ENCODE results near the gene MCEMP1.

MCEMP1 gene

DNA sequence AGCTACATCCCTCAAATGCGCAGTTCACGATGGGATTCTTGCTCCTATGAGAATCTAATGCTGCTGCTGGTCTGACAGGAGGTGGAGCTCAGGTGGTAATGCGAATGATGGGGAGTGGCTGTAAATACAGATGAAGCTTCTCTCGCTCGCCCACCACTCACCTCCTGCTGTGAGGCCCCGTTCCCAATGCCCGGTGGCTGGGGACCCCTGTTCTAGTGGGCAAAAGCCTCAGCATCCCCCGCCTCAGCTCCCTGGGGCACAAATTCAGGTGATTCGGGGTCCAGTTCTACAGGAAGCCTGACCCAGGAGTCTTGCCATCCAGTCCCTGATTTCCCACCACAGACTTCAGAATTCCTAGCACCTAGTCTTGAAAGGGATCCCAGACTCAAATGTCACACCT, 4.4 kb upstream of the MCEMP1 start:
- DNase-seq = no peak

DNA sequence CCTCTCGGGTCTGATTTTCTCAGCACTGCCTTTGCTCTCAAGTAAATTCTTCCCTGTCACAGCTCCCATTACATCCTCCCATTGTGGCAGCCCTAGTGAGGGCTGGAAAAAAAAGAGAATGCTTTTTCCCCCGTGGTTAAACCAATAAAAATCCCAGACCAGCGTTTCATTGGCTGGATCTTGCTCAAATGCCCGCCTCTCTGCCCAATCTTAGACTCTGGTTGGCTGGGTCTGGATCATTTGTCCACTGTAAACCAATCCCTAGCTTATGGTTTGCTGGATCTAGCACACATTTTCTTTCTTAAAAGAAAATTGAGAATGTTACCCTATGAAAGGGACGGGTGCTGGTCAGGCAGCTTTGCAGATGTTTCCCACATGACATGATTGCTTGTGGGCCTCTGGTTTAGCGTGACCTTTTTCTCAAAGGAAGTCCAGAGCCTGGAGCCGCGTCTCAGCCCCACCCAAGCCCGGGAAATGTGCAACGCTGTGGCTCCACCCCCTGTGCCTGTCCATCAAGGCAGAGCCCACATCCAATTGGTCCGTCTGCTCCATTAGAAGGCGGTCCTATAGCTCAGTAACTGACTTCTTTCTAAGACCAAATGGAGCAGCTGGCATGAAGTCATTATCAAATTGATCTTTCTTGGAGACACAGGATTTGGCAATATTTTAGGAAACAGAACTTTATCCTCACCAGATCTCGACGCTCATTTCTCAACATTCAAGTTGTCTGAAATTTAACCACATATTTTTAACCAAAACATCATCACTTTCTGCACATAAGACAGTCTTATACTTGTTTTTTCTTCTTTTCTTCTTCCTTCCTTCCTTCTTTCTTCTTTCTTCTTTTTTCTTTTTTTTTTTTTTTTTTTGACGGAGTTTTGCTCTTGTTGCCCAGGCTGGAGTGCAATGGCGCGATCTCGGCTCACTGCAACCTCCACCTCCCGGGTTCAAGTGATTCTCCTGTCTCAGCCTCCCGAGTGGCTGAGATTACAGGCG, 2.6 kb upstream of the MCEMP1 start:
- peak; percentile 45 for DNase-seq

DNA sequence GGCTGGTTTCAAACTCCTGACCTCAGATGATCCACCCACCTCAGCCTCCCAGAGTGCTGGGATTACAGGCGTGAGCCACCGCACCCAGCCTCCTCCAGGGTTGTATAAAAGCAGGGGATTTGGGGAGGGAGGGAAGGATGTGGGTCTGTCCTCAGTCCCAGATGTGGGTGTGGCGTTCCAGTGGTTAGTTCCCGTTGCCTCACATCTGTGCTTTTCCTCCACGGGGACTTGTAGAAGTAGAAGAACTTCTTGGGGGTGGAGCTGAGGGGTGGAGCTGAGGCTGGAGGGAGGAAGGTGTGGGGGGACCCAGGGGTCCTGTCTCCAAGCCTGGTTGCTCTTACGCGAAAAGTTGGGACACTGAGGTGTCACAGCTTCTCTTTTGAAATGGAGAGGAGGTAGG, 514 bp upstream of the MCEMP1 start:
- DNase-seq = no peak

DNA sequence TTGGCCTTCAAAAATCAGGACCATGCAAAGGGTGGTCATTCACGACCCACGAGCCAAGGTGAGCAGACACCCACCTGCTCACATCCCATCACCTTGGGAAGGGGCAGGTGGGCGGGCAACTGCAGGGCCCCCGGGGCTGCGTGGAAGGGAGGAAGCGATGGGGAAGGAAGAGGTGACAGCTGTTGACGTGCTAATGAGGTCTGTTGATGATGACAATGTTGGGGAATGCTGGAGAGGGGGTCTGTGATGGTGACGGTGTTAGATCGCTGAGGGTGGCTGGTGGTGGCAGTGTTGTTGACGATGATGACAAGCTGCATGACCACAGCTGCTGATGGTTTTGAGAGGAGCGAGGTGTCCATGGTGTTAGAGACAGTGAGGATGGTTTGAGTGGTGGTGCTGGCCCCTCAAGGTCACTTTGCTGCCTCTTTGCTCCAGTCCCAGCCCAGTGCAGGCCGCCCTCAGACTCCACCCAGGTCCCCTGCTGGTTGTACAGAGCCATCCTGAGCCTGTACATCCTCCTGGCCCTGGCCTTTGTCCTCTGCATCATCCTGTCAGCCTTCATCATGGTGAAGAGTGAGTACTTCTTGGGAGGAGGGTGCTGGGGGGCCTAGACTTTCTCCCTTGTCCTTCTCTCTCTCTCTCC, 900 bp downstream of the MCEMP1 start:
- DNase-seq = no peak

DNA sequence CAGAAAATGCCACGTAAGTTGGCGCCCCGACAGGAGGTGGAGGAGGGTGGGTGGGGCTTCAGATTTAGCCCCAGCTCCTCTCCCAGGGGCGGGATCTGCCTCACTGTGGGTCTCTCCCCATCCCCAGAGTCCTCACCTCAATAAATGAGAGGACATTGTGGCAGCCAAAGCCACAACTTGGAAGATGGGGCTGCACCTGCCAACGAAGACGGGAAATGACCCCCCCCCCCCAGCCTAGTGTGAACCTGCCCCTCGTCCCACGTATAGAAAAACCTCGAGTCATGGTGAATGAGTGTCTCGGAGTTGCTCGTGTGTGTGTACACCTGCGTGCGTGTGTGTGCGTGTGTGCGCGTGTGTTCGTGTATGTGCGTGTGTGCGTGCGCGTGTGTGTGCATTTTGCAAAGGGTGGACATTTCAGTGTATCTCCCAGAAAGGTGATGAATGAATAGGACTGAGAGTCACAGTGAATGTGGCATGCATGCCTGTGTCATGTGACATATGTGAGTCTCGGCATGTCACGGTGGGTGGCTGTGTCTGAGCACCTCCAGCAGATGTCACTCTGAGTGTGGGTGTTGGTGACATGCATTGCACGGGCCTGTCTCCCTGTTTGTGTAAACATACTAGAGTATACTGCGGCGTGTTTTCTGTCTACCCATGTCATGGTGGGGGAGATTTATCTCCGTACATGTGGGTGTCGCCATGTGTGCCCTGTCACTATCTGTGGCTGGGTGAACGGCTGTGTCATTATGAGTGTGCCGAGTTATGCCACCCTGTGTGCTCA, 2.3 kb downstream of the MCEMP1 start:
- peak; percentile 80 for DNase-seq

DNA sequence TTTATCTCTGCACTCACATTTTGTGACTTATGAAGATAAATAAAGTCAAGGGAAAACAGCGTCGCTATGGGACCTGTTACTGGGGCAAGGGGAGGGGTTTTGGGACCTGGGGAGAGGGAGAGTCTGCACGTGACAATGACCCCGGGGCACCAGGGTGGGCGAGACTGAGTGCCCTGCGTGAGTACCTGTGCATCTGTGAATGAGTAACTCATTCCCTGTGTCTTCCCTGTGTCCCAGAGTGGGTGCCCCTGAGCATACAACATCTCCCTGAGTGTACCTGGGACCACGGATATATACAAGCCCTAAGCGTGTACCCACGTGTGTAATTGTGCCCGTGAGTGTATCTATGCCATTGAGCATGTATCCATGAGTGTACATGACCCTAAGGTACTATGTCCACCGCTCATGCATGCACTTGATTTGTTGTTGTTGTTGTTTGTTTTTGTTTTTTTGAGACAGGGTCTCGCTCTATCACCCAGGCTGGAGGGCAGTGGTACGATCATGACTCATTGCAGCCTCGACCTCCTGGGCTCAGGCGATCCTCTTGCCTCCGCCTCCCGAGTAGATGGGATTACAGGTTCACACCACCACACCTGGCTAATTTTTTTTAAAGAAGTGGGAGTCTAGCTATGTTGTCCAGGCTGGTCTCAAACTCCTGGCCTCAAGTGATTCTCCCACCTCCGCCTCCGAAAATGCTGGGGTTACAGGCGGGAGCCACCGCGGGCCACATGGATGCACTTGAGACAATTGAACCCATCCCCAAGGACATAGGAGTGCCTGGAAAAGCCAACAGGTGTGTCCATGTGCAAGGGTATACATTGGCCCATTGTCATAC, 3.1 kb downstream of the MCEMP1 start:
- no peak for DNase-seq

DNA sequence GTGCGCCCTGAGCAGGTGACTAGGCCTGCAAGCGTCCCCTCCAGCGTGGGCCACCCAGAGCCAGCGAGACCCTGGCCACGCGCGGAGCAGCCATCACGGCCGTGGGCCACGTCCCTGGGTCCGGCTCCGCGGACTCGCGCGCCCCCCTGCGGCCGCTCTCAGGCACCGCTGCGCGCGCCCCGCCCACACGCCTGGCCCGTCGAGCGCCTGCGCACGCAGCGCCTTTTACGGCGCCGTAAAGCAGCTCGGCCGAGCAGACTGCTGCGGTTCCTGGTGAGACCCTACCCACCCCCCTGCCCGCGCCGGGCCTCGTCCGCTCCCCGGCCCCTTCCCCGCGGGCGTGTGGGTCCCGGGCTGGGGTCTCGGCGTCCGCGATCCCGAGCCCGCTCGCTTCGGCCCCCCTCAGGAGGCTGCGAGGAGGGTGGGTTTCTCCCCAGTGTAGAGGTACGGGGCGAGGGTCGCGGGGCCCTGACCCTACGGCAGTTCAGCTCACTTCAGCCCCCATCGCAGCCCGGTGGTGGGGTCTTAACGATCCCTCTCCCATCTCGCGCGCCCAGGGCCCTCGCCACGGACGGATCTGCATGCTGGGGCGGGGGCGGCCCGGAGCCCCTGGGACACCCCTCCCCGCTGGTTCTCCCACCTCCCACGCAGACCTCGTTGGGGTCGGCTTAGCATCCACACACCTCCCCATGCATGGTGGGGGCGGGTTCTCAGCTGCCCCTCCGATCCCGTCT, 3.9 kb downstream of the MCEMP1 start, which contains the start of gene TRAPPC5:
TSS of gene TRAPPC5 (plus strand) at position 228 of the 734 bp plus-strand sequence. CDS start 1,421 bp downstream, outside the sequence.
- DNase-seq = peak; percentile 90

DNA sequence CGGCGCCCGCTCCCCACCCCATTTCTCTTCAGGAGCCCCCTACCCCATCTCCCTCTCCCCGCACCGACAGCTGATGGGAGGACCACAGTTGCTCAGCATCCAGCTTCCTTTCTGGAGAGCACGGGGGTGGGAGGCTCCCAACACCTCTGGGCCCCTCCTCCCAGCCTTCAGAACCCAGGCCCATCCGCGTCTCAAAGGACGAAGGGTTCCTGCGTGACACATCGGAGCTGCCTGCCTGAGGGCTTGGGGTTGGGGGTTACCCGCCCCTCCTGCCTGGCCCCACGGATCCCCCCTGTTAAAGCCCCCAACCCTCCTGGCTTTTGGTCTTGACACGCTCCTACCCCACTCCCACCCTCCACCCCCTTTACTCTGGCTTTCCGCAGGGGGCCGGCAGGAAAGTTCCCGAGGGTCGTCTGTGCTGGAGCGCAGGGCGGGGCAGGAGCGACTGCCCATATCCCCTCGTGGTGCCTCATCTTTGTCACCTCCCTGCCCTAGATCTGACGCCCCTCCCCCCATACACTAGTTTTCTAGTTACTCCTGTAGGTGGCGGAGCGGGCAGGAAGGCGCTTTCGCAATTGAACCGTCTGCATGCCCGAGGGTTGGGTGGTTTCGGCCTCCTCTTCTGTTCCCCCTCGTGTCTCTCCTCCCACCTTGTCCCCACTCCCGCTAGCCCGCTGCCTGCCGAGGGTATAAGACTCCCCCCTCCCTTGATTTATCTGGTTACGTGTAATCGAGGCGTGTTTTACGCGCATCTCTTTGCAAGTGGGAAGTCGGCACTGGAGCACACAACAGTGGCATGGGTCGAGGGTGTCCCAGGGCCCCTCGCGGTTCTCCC, 4.7 kb downstream of the MCEMP1 start:
- DNase-seq = peak; percentile 89

DNA sequence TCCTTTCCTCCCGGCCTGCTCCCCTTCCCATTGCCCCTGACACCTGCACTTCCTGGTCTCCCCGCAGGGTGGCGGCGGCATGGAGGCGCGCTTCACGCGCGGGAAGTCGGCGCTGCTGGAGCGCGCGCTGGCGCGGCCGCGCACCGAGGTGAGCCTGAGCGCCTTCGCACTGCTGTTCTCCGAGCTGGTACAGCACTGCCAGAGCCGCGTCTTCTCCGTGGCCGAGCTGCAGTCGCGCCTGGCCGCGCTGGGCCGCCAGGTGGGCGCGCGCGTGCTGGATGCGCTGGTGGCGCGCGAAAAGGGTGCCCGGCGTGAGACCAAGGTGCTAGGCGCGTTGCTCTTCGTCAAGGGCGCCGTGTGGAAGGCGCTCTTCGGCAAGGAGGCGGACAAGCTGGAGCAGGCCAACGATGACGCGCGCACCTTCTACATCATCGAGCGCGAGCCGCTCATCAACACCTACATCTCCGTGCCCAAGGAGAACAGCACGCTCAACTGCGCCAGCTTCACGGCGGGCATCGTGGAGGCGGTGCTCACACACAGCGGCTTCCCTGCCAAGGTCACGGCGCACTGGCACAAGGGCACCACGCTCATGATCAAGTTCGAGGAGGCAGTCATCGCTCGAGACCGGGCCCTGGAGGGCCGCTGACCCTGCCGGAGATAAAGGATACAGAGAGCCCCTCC, 5.4 kb downstream of the MCEMP1 start:
- DNase-seq = no peak

DNA sequence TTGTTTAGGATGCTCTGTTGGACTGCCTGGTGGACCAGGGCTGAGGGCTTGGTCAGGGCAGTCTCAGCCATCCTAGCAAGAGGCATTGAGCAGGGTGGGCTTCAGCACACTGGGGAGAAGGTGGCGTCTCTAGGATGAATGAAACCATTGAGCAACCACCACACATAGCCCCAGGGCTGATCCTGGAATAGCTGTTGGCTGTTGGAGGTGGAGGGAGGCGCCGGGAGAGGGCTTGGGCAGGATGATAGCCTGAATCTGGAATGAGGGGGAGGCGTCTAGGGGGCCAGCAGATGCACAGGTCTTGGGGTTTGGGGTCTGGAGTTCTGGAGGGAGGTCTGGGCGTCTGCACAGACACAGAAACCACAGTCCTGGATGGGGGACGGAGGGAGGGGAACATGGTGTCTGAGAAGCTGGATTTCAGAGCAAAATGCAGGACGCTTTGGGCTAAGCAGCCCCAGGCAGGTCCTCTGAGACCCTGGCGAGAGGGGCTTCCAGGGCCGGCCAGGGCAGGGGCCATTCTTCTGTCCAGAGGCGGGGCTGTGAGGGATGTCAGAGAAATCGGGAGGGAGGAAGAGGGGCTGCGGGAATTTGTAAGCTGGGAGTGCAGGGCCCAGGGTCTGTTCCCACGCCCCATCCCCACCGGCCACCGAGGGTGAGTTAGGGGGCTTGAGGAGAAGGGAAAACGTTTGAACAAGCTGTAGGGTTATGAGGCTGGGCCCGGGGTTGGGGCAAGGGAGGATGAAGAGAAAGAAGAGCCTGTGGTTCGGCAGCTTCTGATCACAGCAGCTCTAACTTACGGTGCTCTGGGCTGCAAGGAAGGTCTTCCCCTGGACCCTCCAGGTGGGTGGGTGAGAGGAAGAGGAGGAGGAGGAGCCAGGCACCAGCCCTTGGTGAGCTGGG, 8.9 kb downstream of the MCEMP1 start:
- no peak for DNase-seq

DNA sequence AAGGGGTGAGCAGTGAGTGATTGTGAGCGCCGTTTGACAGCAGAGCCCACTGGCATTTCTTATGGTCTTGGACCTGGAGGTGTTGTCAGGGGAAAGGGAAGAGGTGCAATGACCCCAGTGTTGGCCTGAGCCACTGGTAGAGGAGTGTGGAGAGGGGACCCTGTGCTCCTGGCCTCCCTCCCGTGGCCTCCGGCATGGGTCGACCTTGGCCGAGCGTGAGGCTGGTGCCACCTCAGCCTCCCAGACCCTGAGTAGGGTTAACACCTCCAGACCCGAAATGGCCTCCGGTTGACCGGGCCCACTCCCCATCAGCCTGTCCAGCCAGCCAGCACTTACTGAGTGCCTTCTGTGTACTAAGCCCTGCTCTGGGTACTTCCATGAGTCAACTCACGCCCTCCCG, 10.3 kb downstream of the MCEMP1 start:
- no peak for DNase-seq

DNA sequence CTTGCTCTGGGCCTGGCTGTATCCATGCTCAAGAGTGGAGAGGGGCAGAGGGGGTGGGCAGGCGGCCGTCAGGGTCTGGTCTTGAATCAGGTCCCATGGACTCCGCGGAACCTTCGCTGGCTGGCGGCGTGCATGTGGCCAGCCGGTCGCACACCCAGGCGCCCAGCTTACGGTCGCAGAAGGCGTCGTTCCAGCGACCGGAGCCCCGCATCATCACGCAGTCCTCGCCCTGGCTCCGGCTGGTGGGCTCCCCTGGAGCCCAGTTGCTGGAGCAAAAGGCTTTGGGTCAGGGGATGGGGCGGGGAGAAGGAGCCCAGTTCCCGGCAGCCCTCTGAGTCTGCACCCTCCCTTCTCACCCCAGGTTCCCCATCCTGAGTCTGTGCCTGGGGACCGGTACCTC, 12.3 kb downstream of the MCEMP1 start:
- no peak for DNase-seq

DNA sequence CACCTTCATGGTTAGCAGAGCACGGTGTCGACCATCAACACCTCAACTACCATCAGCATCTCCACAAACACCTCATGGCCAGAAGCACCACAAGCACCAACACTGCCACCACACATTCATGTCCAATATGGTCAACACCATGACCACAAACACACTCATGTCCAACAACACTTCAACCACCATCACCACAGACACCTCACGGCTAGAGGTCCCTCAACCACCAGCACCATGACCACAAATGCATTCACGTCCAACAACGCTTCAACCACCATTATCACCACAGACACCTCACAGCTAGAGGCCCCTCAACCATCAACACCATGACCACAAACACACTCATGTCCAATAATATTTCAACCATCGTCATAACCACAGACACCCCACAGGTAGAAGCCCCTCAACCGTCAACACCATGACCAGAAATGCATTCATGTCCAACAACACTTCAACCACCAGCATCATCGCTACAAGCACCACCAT, 13.9 kb downstream of the MCEMP1 start:
- peak; percentile 53 for DNase-seq

DNA sequence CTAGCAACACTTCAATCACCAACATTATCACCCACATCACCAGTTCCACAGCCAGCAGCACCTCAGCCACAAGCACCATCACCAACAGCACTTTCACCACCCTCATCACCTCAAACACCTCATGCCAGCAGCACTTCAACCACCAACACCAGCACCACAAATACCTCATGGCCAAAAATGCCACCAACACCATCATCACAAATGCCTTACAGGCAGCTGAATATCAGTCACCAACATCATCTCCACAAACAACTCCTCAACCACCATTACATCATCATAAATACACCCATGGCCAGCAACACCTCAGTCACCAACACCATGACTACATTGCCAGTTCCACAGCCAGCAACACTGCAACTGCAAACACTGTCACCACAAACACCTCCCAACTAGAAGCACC, 14.6 kb downstream of the MCEMP1 start:
- DNase-seq = peak; percentile 52

DNA sequence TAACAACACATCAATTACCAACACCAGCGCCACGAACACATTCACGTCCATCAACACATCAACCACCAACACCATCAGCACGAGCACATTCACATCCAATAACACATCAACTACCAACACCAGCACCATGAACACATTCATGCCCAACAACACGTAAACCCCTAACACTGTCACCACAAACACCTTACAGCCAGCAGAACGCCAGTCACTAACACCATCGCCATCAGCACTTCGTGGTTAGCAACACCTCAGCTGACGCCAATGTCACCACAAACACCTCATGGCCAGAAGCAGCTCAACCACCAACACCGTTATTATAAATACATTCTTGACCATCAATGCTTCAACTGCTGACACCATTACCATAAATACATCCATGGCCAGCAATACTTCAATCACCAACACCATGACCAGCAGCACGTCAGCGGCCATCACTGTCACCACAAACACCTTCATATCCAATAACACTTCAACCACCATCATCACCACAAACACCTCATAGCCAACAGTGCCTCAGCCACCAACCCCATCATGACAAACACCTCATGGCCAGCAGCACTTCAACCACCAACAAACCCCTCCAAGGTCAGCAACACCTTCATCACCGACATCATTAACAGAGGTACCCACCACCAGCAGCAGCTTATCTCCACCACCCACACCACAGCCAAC, 15.7 kb downstream of the MCEMP1 start:
- peak; percentile 48 for DNase-seq

DNA sequence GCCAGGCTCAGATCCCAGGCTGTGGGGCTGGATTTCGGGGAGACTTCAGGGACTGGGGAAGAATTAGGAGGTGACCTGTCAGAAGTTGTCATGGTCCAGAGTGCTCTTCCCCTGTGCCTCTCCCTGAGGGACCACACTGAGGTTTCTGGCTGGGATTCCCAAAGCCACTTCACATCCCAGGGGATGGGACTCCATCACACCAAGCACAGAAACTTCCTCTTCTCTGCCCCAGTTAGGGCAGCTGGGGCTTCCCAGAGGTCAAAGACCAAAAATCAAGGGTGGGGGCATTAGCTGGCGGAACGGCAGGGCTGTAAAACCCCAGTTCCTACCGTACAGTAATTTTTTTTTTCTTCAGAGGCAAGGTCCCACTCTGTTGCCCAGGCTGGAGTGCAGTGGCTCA, 17.6 kb downstream of the MCEMP1 start:
- DNase-seq = no peak

DNA sequence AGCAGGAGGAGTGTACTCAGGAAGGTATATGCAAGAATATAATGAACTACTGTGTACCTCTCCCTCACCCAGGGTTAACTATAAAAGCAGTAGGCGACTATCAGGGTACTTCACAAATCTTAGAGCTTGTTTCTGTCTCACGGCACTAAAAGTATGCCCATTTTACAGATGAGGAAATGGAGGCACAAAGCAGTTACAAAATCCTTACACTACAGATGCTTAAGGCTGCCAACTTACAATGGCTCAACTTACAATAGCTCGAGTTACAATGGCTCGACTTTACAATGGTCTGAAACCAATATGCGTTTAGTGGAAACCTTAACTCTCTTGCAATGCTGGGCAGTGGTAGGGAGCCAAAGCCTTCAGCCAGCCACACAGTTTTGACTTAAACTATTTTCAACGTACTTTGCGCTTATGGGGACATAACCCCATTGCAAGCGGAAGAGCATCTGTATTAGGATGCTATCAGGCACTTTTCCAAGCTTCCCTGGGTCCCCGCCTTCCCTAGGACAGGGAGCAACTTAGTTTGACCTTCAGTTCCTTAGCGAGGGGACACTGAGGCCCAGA, 20.9 kb downstream of the MCEMP1 start:
- no peak for DNase-seq

DNA sequence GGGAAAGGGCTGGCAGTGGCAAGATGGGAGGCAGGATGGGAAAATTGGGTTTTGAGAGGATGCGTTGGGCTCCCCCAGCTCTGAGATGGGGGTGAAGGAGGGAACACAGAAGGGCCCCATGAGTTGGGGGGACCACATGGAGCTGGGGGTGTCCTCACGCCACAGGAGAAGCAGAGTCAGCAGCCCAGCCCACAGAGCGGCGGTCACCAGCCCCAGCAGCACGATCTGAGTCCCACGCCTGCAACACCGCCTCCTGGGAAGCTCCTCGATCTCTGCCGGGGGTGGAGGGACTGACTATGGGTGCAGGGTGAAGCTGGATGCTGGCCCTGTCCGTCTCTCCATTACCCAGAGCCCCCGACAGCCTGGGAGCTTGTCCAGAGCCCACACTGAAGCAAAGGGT, 21.7 kb downstream of the MCEMP1 start:
- DNase-seq = no peak
